Uterus (tissue), 2 donors: ENCODE measurements around the gene GNPTAB.

ENCODE experiments used
- CTCF ChIP-seq, 4 experiments: fragments of 200-600 bp in 2 of 4; fragments of 450-650 bp in 2 of 4; sonication (generic) in 2 of 4; IDR thresholded peaks; one replicate each; pipeline ENCODE4 v1.5.1; 2016 to 2019; ENCODE audit warnings: antibody characterized with exemption in 4 of 4, mild to moderate bottlenecking in 2 of 4, moderate library complexity in 1 of 4
- POLR2A ChIP-seq, 2 donors: fragments of 450-650 bp; IDR thresholded peaks; one replicate each; pipeline ENCODE4 v1.6.1; 2016; ENCODE audit warnings: antibody characterized with exemption in 2 of 2, mild to moderate bottlenecking in 1 of 2, moderate library complexity in 1 of 2

GRCh38 chr12:101738920-101739665, 91.7 kb downstream of the GNPTAB start, which contains the start of gene SYCP3:
- TF ChIP-seq CTCF (IDR thresholded peaks at IDR 0.05) (no peak), POLR2A (IDR thresholded peaks at IDR 0.05) (no peak)
